Stimulated activated CD8-positive, alpha-beta memory T cell treated with anti-CD3 and anti-CD28 coated beads, Interleukin-15, amount 100 ng/mL, for 48 hours (primary cell): ENCODE data around the gene SGPL1.

Experiments used
- DNase-seq, 2 donors: peaks; one replicate each; pipeline ENCODE4 v3.0.0-alpha.2; 2020; ENCODE audit warnings: low read depth in 2 of 2

Gene SGPL1

DNA sequence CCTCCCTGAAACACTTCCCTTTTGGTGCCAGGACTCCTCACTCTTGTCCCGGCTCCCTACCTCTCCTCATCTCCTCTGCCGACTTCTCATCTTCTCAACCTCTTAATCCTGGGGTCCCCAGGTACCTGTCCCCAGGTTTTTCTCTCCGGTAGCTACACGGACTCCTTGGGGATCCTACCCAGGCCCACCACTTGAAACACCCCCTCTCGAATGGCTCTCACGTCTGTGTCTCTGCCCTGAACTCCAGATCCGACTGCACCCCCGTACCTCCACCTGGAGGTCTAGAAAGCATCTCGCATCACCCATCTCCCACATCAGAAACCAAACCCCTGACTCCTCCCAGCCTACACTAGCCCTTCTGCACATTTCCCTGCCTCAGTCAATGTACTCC, 35.4 kb upstream of the SGPL1 start:
- no peak for DNase-seq

DNA sequence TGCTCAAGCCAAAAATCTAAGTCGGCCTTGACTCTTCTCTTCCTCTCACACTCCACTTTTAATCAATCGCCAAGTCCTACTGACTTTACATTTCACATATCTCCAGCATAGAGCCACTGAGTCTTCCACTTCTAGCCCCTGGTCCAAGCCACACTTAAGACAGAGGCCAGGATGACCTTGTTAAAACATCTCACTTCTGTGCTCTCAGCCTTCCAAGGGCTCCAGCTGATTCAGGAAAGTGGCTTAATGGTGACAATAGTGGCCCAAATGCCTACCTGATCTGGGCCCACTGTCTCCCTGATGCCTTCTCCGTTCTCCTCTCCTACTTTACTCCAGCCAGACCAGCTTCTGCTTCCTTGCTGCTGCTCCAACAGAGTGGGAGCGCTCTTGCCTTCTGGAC, 35.0 kb upstream of the SGPL1 start:
- DNase-seq: no peak

DNA sequence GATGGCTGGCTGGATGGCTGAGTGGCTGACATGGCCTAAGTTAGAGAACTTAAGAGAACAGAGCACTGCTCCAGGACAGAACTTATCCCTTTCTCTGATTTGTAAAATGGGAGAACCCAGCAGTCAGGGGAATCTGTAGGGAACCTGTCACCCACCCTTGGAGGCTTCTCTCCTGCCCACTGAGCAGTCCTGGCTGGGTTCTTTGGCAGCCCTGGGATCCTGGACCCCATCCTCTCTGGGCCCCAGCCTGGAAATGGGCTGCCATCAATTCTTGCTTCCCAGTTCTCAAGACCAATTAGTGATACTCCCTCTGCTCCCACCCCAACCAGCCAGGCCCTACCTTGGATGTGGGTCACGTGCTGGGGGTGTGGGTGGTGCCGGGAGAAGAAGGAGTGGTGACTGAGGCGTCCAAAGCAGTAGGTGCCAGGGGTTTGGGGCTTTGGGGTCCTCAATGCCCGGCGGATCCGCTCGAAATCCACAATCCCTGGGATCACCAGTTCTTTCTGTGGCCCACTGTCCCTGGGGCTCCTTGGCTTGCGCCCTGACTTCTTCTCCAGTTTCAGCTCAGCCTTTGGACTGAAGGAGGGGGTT, 34.2 kb upstream of the SGPL1 start:
- DNase-seq: no peak

DNA sequence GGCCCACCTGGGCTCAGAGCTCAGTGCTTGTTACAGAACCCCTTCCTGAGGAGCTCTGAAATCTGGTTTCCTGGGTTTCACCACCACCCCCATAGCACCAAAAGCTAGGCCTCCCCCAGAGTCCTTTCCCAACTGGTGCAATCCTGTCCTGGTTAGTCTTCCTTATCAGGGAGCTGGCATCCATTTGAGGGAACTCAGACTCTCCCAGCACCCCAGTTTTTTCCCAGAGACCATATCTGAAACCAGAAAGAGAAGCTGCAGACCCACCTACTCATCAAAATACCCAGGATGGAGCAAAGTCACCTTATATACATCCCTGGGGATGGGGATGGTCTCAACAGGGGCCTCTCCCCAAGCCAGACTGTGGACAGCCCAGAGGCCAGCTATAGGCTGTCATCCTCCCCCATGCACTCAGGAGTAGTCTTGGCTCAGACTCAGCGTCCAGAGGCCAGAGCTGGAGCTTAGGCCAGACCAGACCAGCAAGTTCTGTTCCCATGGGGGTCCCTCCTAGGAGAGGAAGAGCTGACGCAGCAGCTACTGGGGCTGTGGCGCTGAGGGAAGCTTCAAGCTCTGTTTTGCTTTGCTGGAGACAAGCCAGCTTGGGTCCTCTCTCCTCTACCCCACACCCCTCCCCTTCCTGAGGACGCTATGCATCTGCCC, 33.5 kb upstream of the SGPL1 start:
- no peak for DNase-seq

DNA sequence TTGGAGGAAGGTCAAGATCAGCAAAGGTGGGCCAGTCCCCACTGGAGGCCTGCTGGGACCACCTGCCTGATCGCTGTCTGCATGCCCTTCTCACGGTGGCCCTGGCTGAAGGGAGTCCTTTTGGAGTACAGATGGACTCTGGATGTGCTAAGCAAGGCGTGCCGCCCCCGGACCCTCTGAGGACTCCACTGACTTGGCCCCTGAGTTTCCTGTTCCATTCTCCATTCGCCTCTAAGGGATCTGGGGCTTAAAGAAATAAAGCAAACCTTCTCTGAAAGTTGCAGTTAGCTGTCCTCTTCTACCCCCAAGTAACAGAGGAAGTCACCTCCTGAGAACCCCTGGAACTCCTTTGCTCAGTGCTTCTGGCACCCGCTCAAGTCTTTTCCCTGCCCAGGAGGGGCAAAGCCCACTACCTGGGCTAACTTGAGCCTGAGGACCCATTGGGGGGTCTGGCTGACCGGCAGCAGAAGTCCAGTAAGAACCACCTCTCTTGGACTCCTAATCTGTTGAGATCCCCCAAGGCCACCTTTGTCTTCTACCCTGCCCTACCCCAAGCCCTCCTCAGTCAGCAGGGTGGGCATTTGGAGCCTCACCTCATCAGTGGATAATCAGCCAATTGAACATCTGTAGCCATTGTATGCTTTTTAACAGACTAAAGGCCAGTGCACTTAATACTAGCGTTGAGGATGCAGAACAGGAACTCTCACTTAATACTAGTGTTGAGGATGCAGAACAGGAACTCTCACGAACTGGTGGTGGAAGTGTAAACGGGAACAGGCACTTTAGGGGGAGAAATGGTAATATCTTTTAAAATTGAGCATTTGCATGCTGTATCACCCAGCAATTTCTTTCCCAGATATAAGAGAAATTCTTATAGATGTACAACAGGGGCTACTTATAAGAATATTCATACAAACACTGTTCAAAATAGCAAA, 32.7 kb upstream of the SGPL1 start:
- no peak for DNase-seq

DNA sequence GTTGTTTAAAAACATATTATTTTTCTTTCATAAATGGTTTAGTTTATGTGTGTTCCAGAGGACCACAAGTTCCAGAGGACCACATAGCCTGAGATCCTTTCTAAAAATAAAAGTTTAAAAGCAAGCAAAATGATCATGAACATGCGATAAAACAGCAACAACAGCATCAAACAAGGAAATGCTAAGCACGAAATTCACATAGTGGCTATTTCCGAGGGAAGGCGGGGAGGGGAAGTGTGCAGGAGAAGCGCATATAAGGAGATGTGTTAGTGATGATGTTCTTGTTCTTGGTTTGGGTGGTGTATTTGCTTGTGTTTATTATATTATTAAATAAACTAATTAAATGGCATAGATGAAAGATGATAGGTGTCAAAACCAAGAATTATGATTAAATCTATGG, 31.7 kb upstream of the SGPL1 start:
- DNase-seq: no peak

DNA sequence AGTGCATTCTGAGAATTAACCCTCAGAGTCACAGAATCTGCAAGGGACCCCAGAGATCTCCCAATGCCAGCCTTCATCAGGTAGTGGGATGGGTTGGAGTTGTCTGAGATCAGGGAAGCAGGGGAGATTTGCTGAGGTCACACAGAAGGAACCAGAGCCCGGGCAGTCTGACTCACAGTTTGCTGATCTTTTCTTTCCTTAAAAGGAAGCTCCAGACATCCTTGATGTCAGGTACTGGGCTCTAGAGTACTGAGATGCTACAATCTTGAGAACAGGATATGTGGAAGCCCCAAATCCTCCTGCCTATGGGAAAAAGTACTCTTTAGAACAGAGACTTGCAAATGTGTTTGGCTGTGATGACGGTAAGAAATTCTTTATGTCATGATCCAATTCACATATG, 31.3 kb upstream of the SGPL1 start:
- DNase-seq: no peak

DNA sequence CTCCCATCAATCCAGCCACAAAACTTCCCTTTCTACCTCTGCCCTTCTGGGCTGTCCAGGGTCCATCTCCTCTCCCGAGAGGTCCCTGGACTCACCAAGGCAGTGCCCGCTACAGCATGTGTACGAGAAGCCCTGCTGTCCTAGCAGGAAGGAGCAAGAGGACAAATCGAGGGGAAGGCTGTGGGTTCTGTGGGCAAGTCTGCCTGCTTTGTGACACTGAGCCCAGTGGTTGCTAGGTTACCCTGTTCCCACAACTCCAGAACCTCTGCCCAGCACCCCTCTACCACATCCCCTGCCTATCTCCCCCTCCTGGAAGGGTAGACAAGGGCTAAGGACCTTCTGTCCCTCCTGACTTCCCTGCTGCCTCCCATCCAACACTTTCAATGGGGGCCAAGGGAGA, 30.6 kb upstream of the SGPL1 start, which contains the start of gene TBATA:
Gene TBATA (minus strand): TSS at position 188 of the 400 bp plus-strand sequence. CDS start 1,998 bp downstream, outside the sequence.
- DNase-seq: no peak

DNA sequence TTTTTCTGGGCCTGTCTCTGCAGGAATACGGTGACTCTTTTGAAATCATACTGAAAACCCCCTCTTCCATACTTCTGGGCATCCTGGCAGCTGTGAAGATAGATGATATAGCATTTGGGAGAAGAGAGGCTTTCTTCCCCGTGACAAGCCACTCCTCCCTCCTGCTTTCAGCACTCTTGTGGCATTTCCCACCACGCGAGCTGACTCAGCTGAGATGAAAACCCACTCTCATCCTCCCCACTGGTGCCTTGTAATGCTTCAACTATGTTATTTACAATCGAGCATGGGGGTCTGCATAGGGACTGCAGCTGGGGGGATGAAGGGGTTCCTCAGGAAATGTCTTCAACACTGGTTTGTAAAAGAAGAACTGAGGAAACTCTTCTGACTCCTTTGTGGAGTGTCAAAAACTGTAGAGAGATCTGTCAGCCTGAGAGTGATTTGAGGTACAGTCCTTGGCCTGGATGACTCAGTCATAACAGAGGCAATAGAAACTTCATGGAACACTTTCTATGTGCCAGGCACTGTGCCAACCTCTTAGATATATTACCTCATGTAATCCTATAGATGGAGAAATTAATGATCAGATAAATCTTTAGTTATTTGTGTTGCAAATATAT, 28.8 kb upstream of the SGPL1 start:
- DNase-seq: peak in 1 of 2 donors; percentile 8

DNA sequence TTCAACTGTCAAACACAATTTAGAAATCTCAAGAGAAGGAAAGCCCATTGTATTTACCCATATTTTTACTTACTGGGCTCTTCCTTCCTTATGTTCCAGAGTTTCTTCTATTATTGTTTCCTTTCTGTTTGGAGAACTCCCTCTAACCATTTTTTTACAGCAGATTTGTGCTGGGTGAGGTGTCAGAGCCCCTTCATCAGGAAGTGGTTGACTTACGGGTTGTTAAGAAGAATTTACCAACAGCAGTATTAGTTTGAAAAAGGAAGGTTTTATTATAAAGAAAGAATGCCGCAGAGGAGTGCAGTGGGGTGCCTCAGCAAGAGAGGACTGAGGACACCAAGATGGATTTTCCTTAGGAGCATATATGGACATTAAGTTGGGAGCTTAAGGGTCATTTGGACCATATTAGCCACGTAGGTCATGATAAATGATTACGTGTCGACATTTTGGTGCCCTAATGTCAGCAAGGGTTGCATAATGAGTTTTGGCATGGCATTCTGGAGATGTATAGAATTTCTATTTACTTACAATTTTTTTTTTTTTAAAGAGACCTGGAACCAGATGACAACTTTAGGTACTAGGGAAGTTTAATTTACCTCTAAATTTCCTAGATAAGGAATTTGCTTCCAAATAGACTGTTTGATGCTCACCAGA, 24.2 kb upstream of the SGPL1 start:
- DNase-seq: no peak

DNA sequence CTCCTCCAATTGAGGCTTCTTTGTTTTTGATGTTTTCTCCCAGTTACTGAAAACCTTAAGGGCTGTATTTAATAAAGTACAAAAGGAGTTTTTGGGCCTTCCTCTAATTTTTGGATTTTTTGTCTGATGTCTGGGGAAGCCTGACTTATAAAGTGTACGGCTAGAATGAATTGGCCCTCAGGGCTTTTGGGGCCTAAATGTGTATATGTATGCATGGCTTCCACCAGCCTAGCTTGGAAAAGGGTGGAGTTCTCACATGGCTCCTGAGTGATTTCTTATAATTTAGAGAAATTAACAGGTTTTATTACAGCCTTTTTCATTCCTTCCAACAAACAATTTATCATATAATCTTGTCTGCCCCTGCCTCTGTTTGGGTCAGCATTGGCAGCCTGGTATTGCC, 20.1 kb upstream of the SGPL1 start:
- DNase-seq: no peak

DNA sequence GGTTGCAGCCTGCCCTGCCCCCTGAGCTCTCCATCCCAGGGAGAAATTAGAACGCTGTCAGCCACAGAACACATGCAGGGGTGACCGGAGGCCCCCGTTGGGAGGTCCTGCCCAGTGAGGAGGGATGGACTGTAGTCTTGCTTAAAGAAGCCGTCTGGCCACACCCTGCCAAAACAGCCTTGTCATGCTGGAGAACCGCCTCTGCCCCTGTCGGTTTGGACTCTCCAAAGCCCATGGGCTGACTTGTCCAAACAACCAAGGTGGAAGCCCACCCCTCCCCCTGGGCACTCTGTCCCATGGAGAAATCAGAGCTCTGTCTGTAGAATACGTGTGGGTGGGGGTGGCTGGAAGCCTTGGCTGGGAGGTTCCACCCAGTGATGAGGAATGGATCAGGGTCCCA, 17.9 kb upstream of the SGPL1 start:
- DNase-seq: no peak

DNA sequence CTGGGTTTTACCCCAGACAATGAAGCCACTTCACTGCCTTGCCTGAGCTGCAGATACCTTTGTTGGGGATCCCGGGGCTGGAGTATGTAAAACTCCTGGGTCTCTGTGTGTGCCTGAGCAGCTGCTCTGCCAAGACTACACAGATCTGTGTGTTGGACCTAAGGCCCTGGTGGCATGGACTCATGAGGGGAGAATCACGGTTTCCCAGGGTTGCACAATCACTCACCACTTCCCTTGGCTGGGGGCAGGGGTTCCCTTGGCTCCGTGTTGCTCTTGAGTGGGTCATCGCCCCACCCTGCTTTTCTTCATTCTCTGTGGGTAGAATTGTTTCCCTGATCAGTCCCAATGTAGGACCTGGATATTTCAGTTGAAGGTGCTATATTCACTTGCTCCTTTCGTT, 16.6 kb upstream of the SGPL1 start:
- DNase-seq: no peak

DNA sequence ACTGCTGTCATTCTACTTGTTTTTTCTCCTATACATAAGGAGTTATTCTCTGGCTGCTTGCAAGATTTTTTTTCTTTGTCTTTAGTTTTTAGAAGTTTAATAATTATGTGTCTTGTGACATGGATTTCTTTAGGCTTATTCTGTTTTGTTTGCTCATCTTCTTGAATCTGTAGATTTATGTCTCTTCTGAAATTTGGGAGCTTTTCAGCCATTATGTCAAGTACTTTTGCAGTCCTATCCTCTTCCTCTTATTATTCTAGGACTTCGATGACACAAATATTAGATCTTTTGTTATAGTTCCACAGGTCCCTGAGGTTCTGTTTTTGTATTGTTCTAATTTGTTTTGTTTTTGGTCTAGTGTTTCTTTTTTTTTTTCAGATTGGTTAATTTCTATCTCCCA, 13.9 kb upstream of the SGPL1 start:
- DNase-seq: no peak

DNA sequence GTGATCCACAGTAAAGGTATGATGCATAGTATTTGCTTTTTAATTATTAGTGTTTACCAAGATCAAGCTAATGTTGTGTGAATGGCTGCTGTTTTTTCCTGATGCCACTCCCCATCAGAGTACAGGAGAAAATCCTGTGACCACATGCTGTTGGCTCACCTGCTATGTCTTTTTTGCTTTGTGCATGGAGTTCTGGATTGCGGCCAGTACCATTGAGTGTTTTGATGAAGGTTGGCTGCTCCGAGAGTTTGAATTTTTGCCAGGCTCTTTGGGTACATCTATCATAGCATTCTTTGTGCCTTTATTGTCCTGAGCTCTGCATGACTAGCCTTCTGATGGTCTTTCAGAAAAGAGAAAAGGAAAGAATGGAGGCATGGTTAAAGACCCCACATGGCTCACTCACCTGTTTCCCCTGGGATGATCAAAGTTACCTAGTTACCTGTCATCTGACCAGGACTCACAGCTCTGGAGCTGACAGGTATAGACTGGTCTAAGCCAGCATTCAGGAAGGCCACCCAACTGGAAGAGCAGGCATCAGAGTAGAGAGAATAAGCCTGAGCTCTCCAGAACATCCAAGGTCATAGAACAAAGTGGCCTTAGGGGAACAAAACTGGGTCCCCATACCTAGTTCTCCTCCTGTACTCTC, 11.8 kb upstream of the SGPL1 start:
- DNase-seq: no peak

DNA sequence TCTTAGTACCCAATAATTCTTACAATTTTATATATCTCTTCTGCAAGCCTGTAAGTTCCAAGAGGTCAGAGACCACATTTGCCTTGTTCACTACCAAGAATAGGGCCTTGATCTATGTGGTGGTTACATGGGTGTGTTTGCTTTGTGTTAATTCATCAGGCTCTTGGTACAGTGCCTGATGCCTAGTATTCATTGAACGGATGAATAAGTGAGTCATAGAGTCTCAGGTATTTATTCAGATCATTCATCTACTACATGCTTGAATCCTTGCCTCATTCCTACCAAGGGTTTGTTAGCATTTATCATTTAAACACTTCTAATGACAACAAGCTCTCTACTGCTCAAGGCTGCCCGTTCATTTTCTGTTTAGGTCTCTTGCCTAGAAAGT, 11.3 kb upstream of the SGPL1 start:
- no peak for DNase-seq

DNA sequence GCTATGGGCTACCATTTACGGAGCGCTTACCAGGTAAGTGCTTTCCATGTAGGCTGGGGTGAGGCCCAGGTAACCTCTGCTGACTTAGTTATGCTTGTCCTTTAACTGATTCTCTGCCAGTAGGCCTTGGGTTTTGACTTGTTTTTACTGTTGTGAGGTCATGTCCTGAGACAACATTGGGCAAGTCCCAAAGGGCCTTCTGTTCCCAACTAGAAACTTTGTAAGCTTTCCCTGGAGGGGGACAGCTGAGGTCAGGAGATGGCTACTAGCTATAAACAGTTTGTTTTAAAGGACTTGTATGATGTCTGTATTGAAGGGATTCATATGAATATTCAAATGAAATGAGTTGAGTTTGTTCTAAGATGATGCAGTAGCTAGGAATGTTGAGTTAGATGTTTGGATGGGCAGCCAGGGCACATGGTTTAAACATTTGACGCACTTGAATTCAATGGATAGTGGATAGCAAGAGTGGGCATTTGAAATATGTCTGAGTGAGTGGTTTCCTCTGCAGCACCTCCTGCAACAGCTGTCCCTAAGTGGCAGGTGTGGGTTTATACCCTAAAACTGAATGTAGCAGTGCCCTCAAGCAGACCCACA, 10.0 kb upstream of the SGPL1 start:
- no peak for DNase-seq

DNA sequence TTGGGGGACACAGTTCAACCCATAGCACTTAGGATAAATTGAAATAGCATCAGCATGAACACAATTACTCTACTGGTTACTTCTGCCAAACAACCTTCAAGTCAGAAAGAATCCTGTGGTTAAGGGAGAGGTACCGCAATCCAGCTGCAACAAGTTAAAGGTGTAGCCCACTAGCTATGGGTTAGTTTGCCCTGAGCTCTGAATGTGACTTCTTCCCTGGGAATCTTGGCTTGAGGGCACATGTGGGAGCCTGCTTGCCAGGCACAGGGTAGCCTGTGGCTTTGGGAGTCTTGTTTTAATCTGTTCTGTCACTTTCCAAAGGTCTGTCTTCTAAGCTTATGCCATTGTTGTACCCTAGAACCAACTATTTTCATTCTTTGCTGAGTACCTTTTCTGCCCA, 8.9 kb upstream of the SGPL1 start:
- DNase-seq: no peak

DNA sequence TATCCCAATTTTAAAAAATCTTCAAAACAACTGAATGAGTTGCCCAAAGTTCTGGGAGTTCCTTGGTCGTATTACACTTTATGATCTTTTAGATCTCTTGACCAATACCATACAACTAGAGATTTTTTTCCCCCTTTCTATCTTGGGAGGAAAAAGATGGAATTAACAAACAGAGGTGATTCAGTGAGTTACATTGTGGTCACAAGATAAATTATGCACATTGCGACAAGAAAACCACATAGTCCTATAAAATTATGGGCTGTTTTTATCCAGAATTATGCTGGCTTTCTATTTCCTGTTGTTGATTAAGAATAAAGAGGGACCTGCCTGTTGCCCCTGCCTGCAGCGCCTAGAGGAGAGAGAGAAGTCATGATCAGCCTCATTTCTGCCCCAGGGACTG, 8.2 kb upstream of the SGPL1 start:
- DNase-seq: no peak

DNA sequence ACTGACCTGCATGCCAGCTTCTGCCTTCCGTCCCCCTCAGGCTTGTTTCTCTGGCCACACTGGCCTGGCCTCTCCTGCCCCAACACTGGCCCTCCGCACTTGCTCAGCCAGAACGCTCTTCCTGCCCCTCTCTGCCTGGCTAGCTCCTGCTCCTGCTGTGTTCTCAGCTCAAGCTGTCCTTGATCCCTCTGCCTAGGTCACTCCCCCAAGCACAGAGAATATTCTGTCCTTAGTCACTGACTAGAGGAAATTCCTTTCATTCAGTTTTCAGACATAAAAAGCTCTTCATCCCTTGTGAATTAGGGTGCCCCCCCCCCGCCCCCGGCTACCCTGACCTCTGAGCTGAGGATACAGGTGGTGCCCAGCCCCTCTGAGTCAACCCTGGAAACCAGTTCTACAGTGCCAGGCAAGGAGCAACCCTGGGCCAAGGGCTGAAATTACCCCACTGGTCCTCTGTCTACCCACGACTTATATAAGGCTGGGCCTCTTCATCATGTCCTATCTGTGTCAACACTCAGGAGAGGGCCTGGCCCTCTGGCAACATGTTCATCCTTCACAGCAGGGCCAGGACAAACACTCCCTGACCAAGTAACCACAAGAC, 6.6 kb upstream of the SGPL1 start:
- DNase-seq: no peak

DNA sequence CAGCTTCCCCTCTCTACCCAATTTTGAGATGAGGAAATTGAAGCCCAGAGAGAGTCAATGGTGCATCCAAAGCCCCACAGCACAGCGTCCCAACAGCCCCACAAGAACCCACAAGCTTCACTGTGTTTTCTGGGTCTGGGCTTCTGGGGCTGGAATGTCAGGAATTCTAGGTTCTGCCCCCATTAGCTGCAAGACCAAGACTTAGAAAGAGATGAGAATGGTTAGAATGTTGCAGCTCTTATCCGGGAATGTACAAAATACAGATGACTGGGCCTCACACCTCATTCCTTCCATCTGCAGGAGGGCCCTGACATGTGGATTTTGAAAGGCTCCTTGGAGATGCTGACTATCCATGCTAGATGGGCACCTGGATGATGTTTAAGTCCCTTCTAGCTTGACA, 6.0 kb upstream of the SGPL1 start:
- DNase-seq: no peak
